HFF-Myc (cell line): Measurements from ENCODE around the gene HSBP1.

ENCODE experiments used
- DNase-seq: peaks from one replicate; pipeline ENCODE4 v3.0.0-alpha.2; 2011; ENCODE audit warnings: low read depth; ENCODE audit errors: extremely low read depth
- H3K4me3 ChIP-seq: replicated peaks from 2 replicates; pipeline ENCODE4 v1.5.1; 2011; ENCODE audit warnings: low read depth, mild to moderate bottlenecking, control low read depth, low read length
- CTCF ChIP-seq: IDR thresholded peaks from 2 replicates; pipeline ENCODE4 v1.5.1; 2012; ENCODE audit warnings: mild to moderate bottlenecking, low read depth, low read length, control low read depth; ENCODE audit errors: missing control alignments

The HSBP1 gene

GRCh38 chr16:83852774-83853173 lies 45.0 kb downstream of the HSBP1 start:
- no peak overlapping the region for H3K4me3 ChIP-seq
- DNase-seq, result no peak
- no peak for TF ChIP-seq CTCF

- no peak for DNase-seq
- no peak overlapping the region for H3K4me3 ChIP-seq
- TF ChIP-seq CTCF, result no peak
Measured at GRCh38 chr16:83853834-83854233, 46.1 kb downstream of the HSBP1 start.

GRCh38 chr16:83854420-83854819 lies 46.6 kb downstream of the HSBP1 start:
- DNase-seq, result no peak
- no peak overlapping the region for H3K4me3 ChIP-seq
- TF ChIP-seq CTCF, result no peak

GRCh38 chr16:83856792-83857191 lies 49.0 kb downstream of the HSBP1 start:
- no peak overlapping the region for H3K4me3 ChIP-seq
- TF ChIP-seq CTCF, result no peak
- no peak for DNase-seq

GRCh38 chr16:83859265-83859664 lies 51.5 kb downstream of the HSBP1 start:
- no peak for DNase-seq
- no peak for TF ChIP-seq CTCF
- no peak overlapping the region for H3K4me3 ChIP-seq

GRCh38 chr16:83862661-83863060 lies 54.9 kb downstream of the HSBP1 start:
- no peak for TF ChIP-seq CTCF
- no peak for DNase-seq
- no peak overlapping the region for H3K4me3 ChIP-seq

- H3K4me3 ChIP-seq, result no peak overlapping the region
- no peak for DNase-seq
- no peak for TF ChIP-seq CTCF
Measured at GRCh38 chr16:83863682-83864081, 55.9 kb downstream of the HSBP1 start.
